ENCODE results near the gene MYH16. TPM values are rescaled to one million over a fixed set of nuclear protein-coding genes. Genes with fewer than 3 reads are reported as not detected.

MYH16 gene
- total RNA-seq, 6 experiments from 2014 or later = not detected

GRCh38 chr7:99305473-99306260 is 33.0 kb downstream of the MYH16 start:
- Histone ChIP-seq H3K36me3 (no peaks in the 10 kb centered on the region), H3K4me3 (no peak overlapping the region), H3K4me1 (no peaks in the 10 kb centered on the region), H3K27ac (no peak overlapping the region), H3K27me3 (no peaks in the 10 kb centered on the region), H3K9me3 (no peaks in the 10 kb centered on the region)
- DNase-seq = no peak
- intact Hi-C loops (cut with DNase I) = no loop called here
- TF ChIP-seq CTCF (IDR thresholded peaks at IDR 0.05) = no peak
- TF ChIP-seq POLR2A (IDR thresholded peaks at IDR 0.05) = no peak
- WGBS (ENCODE audit: insufficient coverage, low coverage, low lambda C conversion rate, missing lambda C conversion rate) = 89% methylated on average over 14 of the region's 16 CpGs
- peak in 1 of 4 donors; percentile 26 for ATAC-seq

GRCh38 chr7:99308461-99309074 is 35.9 kb downstream of the MYH16 start:
- 85% methylated on average over 7 of the region's 7 CpGs for WGBS (ENCODE audit: insufficient coverage, low coverage, low lambda C conversion rate, missing lambda C conversion rate)
- no peak for DNase-seq
- no peak overlapping the region for H3K27ac ChIP-seq
- no peak for TF ChIP-seq POLR2A (IDR thresholded peaks at IDR 0.05)
- TF ChIP-seq CTCF (IDR thresholded peaks at IDR 0.05) = no peak
- no peak overlapping the region for H3K4me3 ChIP-seq
- H3K9me3 ChIP-seq = no peaks in the 10 kb centered on the region
- no peaks in the 10 kb centered on the region for H3K4me1 ChIP-seq
- no peaks in the 10 kb centered on the region for H3K27me3 ChIP-seq
- intact Hi-C loops (cut with DNase I) = no loop called here
- no peaks in the 10 kb centered on the region for H3K36me3 ChIP-seq
- no peak for ATAC-seq

GRCh38 chr7:99309111-99309510 is 36.5 kb downstream of the MYH16 start:
- intact Hi-C loops (cut with DNase I) = no loop called here
- ATAC-seq (no peak), DNase-seq (no peak)
- no peak overlapping the region for H3K4me3 ChIP-seq
- H3K27me3 ChIP-seq = no peaks in the 10 kb centered on the region
- H3K36me3 ChIP-seq = no peaks in the 10 kb centered on the region
- TF ChIP-seq CTCF (IDR thresholded peaks at IDR 0.05) = no peak
- no peak for TF ChIP-seq POLR2A (IDR thresholded peaks at IDR 0.05)
- no peaks in the 10 kb centered on the region for H3K4me1 ChIP-seq
- no peaks in the 10 kb centered on the region for H3K9me3 ChIP-seq
- no peak overlapping the region for H3K27ac ChIP-seq
- 80% methylated on average over 6 of the region's 7 CpGs for WGBS (ENCODE audit: insufficient coverage, low coverage, low lambda C conversion rate, missing lambda C conversion rate)

GRCh38 chr7:99310004-99310403 is 37.4 kb downstream of the MYH16 start:
- no peaks in the 10 kb centered on the region for H3K27me3 ChIP-seq
- no peaks in the 10 kb centered on the region for H3K9me3 ChIP-seq
- no peak overlapping the region for H3K27ac ChIP-seq
- TF ChIP-seq POLR2A (IDR thresholded peaks at IDR 0.05) (no peak), CTCF (IDR thresholded peaks at IDR 0.05) (no peak)
- intact Hi-C loops (cut with DNase I) = loop anchor here in 1 of 2 donors (5.0 kb wide), 1 partner anchor 273 kb away; no protein-coding TSS in a partner anchor
- H3K36me3 ChIP-seq = no peaks in the 10 kb centered on the region
- no peak for DNase-seq
- H3K4me1 ChIP-seq = no peaks in the 10 kb centered on the region
- WGBS (ENCODE audit: insufficient coverage, low coverage, low lambda C conversion rate, missing lambda C conversion rate) = 98% methylated on average over 4 of the region's 4 CpGs
- ATAC-seq = no peak
- H3K4me3 ChIP-seq = no peak overlapping the region
